Right atrium auricular region (tissue), 2 donors: ENCODE measurements around the gene LGR5. TPM values are rescaled to one million over a fixed set of nuclear protein-coding genes. Genes with fewer than 3 reads are reported as not detected.
"Not testable (repeated sequence)": the region's sequence is repeated elsewhere in the genome, so short reads cannot be mapped to it uniquely, and the experiment has no call there.

Source experiments
- DNase-seq: peaks from one replicate; pipeline ENCODE4 v3.0.0-alpha.2; 2019; ENCODE audit warnings: low spot score
- H3K27ac ChIP-seq, 2 donors: fragments of 200-600 bp; sonication (generic); 1 replicate in 1 of 2; 2 replicates in 1 of 2; pipeline ENCODE4 v1.5.1; 2016 to 2019
- H3K27me3 ChIP-seq, 2 donors: fragments of 200-600 bp; sonication (generic); one replicate each; pipeline versions ENCODE4 v1.5.1 to v1.6.0; 2017 to 2019
- H3K36me3 ChIP-seq: fragments of 200-600 bp; sonication (generic); one replicate; pipeline ENCODE4 v1.5.1; 2016
- H3K4me1 ChIP-seq, 2 donors: fragments of 200-600 bp; sonication (generic); one replicate each; pipeline versions ENCODE4 v1.5.1 to v1.6.0; 2017 to 2019
- H3K4me3 ChIP-seq, 2 donors: fragments of 200-600 bp; sonication (generic); 1 replicate in 1 of 2; 2 replicates in 1 of 2; pipeline ENCODE4 v1.5.1; 2017 to 2019; ENCODE audit warnings: mild to moderate bottlenecking in 1 of 2, moderate library complexity in 1 of 2
- H3K9me3 ChIP-seq, 2 donors: fragments of 200-600 bp; sonication (generic); one replicate each; pipeline ENCODE4 v1.5.1; 2019
- CTCF ChIP-seq, 2 donors: fragments of 200-600 bp; sonication (generic); IDR thresholded peaks; one replicate each; pipeline ENCODE4 v1.5.1; 2019; ENCODE audit warnings: antibody characterized with exemption in 2 of 2
- total RNA-seq, 2 donors: library from RNA; depleted of rRNA; stranded (reverse); fragments of >200 nt; gene quantifications; one replicate each; pipeline ENCODE4 v1.1.0, GENCODE V29; 2016

The LGR5 gene
- total RNA-seq, 2 donors from 2014 or later, result 0.19 to 0.31 TPM

GRCh38 chr12:71555191-71555590 lies 115.6 kb downstream of the LGR5 start:
- no peak for DNase-seq
- Histone ChIP-seq H3K4me3 (no peak overlapping the region), H3K27ac (no peak overlapping the region), H3K27me3 (no peaks in the 10 kb centered on the region), H3K4me1 (no peaks in the 10 kb centered on the region), H3K36me3 (no peaks in the 10 kb centered on the region), H3K9me3 (no peaks in the 10 kb centered on the region)
- TF ChIP-seq CTCF (IDR thresholded peaks at IDR 0.05), result no peak

DNA sequence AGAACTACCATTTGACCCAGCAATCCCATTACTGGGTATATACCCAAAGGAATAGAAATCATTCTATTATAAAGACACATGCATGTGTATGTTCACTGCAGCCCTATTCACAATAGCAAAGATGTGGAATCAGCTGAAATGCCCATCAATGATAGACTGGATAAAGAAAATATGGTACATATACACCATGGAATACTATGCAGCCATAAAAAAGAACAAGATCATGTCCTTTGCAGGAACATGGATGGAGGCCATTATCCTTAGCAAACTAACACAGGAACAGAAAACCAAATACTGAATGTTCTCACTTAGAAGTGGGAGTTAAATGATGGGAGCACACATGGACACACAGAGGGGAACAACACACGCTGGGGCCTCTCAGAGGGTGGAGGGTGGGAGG lies 116.2 kb downstream of the LGR5 start:
- H3K36me3 ChIP-seq, H3K4me3 ChIP-seq, H3K27ac ChIP-seq, H3K27me3 ChIP-seq, H3K9me3 ChIP-seq, DNase-seq, H3K4me1 ChIP-seq: not testable (repeated sequence)

DNA sequence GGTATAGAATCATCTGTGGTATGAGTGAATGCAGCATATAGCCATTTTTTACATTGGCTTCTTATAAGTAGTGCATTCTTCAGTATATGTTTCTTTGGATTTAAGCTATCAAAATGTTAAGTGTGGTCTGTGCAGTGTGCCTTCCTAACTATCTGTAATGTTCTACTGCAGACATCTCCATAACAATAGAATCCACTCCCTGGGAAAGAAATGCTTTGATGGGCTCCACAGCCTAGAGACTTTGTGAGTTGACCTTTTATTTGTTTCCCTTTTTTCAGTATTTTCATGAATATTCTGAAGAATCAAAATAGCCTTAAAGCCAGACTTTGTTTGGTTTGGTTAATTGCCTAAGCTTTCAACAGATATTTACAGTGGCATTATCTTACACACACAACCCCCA lies 116.8 kb downstream of the LGR5 start:
- Histone ChIP-seq H3K27me3 (no peaks in the 10 kb centered on the region), H3K4me3 (no peak overlapping the region), H3K9me3 (no peaks in the 10 kb centered on the region), H3K4me1 (no peaks in the 10 kb centered on the region), H3K27ac (no peak overlapping the region), H3K36me3 (no peaks in the 10 kb centered on the region)
- no peak for TF ChIP-seq CTCF (IDR thresholded peaks at IDR 0.05)
- no peak for DNase-seq

- Histone ChIP-seq H3K4me3 (no peak overlapping the region), H3K9me3 (no peaks in the 10 kb centered on the region), H3K27me3 (no peaks in the 10 kb centered on the region), H3K4me1 (no peaks in the 10 kb centered on the region), H3K36me3 (no peaks in the 10 kb centered on the region), H3K27ac (no peak overlapping the region)
- no peak for TF ChIP-seq CTCF (IDR thresholded peaks at IDR 0.05)
- no peak for DNase-seq
Observed at GRCh38 chr12:71556875-71557274, 117.3 kb downstream of the LGR5 start.

- no peak for DNase-seq
- TF ChIP-seq CTCF (IDR thresholded peaks at IDR 0.05), result no peak
- H3K4me3 ChIP-seq, result no peak overlapping the region
Observed at GRCh38 chr12:71558445-71558844, 118.8 kb downstream of the LGR5 start.

DNA sequence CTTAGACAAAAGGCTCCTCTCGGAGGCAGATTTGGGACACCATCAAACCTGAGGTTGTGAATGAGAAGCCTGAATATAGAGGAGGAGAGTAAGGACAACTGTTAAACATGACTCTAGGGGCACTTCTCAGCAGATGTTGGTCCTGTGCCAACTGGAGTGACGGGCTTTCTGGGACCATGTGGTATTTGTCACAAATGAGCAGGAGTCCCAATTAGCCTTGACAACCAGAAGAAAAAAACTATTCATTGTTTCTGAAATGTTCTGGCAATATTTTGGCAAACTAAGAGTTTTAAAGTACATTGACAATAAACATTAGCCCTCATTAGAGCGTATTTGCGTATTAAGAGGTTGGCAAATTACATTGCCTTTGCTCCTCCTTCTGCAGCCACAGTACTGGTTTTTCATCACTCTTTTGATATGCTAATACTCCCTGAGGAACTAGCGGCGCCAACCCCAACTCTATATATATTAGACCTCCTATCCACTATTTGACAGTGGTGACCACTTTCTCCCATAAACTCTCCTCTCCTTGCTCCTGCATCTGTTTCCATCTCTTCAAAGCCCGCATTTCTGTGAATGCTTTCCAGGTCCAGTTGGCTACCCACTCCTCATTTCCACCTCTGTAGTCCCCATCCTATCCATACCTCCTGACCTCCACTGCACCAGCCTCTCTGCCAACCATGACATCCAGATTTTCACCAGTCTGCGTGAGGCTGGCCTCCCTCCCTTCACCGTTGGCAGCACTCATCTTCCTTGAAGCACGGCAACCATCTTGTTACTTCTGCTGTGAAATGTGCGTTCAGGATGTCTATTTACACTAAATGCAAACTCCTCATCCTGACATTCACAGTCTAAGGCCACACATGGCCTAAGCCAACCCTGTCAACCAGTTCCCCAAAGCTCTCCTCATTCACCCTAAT lies 123.3 kb downstream of the LGR5 start:
- no peak overlapping the region for H3K27ac ChIP-seq
- H3K4me1 ChIP-seq, result no peaks in the 10 kb centered on the region
- no peak for DNase-seq
- no peak for TF ChIP-seq CTCF (IDR thresholded peaks at IDR 0.05)
- H3K36me3 ChIP-seq, result no peaks in the 10 kb centered on the region
- H3K9me3 ChIP-seq, result no peaks in the 10 kb centered on the region
- H3K4me3 ChIP-seq, result no peak overlapping the region
- no peaks in the 10 kb centered on the region for H3K27me3 ChIP-seq

More at GRCh38 chr12:71558445-71558844, 118.8 kb downstream of the LGR5 start:
- no peaks in the 10 kb centered on the region for H3K36me3 ChIP-seq
- H3K9me3 ChIP-seq, result no peaks in the 10 kb centered on the region
- no peaks in the 10 kb centered on the region for H3K27me3 ChIP-seq
- H3K27ac ChIP-seq, result no peak overlapping the region
- no peaks in the 10 kb centered on the region for H3K4me1 ChIP-seq
